K562 (cell line): ENCODE data around the gene CCR5AS.

Experiments used
- BACH1 ChIP-seq: fragments of 200-800 bp; sonication (Bioruptor generic); IDR thresholded peaks from 2 replicates; pipeline ENCODE4 v1.6.1; 2016; ENCODE audit warnings: missing genetic modification characterization, missing compliant biosample characterization
- BCL6 ChIP-seq: fragments of 250-450 bp; sonication (Bioruptor Pico); IDR thresholded peaks from 2 replicates; pipeline ENCODE4 v1.4.0; 2020
- IRF9 ChIP-seq: fragments of 450-650 bp; IDR thresholded peaks from 2 replicates; pipeline ENCODE4 v1.6.1; 2016; ENCODE audit warnings: missing biosample characterization, missing genetic modification characterization
- MAFK ChIP-seq: IDR thresholded peaks from 2 replicates; pipeline ENCODE4 v1.6.1; 2011; ENCODE audit warnings: low read length, improper control_type of control experiment
- RAD51 ChIP-seq: fragments of 450-650 bp; IDR thresholded peaks from 2 replicates; pipeline ENCODE4 v1.7.1; 2016; ENCODE audit warnings: low read depth, mild to moderate bottlenecking, borderline replicate concordance
- USF1 ChIP-seq: sonication (generic); formaldehyde crosslinking; IDR thresholded peaks from 2 replicates; pipeline ENCODE4 v1.9.0; 2022; ENCODE audit warnings: mild to moderate bottlenecking, missing genetic modification reagents
- ZNF583 ChIP-seq: fragments of 250-450 bp; sonication (Bioruptor Pico); IDR thresholded peaks from 2 replicates; pipeline ENCODE4 v1.4.0; 2020
- TF ChIP-seq, protein P1 (sequence below): fragments of 200-800 bp; sonication (Bioruptor generic); IDR thresholded peaks from 2 replicates; pipeline ENCODE4 v1.6.1; 2017; ENCODE audit warnings: missing genetic modification characterization, missing compliant biosample characterization
- TF ChIP-seq, protein P2 (sequence below): fragments of 450-650 bp; IDR thresholded peaks from 2 replicates; pipeline ENCODE4 v1.7.0; 2016; ENCODE audit warnings: borderline replicate concordance

The CCR5AS gene

DNA sequence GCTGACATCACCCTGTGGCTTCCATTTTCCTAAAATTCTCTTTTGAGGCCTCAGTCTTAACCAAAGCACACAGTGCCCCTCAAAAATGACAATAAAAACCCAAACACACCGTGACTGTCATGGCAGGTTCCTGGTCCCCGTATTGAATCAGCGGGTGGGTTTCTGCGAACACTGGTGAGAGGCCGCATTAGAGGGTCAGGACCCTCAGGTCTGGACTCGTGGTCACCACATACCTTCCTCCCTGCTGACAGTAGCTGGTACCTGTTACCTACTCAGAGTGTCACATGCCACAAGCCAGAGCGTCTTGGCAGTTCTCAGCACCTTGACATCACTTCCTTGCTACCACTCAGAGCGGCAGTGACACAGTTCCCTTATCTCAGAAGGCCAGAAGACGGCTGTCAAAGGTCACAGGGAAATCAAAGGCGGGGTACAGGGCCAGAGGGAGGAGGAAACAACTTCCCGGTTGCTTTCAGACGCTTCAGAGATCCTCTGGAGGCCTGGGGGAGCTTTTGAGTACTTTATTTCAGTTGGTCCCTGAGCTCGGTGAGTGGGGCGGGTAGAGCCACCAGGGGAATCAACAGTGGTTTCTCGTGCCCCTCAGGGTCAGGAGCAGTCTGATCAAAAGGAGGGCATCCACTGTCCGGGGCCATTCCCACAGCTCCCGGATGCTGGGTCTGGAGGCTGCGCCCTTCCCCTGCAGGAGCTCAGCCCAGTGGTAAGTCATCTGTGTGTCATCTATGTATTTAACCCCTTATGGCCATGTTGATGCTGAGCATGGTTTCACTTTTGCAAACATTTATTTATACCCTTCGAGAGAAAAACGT lies at the start of gene CCR5AS, which contains the start of gene CCRL2 (continued):
- TF ChIP-seq RAD51 (peak; percentile 81; the same call in 1 of the 2 replicates), MAFK (peak; percentile 41), IRF9 (peak; percentile 66), USF1 (CRISPR knock-in tag) (peak; percentile 87), BCL6 (CRISPR knock-in tag) (peak; percentile 23; the same call in 1 of the 2 replicates), BACH1 (tag) (peak; percentile 71; the same call in 1 of the 2 replicates), ZNF583 (peak; percentile 77; the same call in 1 of the 2 replicates)
- TF ChIP-seq, protein P1, sequence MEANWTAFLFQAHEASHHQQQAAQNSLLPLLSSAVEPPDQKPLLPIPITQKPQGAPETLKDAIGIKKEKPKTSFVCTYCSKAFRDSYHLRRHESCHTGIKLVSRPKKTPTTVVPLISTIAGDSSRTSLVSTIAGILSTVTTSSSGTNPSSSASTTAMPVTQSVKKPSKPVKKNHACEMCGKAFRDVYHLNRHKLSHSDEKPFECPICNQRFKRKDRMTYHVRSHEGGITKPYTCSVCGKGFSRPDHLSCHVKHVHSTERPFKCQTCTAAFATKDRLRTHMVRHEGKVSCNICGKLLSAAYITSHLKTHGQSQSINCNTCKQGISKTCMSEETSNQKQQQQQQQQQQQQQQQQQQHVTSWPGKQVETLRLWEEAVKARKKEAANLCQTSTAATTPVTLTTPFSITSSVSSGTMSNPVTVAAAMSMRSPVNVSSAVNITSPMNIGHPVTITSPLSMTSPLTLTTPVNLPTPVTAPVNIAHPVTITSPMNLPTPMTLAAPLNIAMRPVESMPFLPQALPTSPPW (CRISPR knock-in tag), result peak; percentile 89
- TF ChIP-seq, protein P2, sequence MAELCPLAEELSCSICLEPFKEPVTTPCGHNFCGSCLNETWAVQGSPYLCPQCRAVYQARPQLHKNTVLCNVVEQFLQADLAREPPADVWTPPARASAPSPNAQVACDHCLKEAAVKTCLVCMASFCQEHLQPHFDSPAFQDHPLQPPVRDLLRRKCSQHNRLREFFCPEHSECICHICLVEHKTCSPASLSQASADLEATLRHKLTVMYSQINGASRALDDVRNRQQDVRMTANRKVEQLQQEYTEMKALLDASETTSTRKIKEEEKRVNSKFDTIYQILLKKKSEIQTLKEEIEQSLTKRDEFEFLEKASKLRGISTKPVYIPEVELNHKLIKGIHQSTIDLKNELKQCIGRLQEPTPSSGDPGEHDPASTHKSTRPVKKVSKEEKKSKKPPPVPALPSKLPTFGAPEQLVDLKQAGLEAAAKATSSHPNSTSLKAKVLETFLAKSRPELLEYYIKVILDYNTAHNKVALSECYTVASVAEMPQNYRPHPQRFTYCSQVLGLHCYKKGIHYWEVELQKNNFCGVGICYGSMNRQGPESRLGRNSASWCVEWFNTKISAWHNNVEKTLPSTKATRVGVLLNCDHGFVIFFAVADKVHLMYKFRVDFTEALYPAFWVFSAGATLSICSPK, result no peak
